Heart left ventricle (tissue), 16 donors: ENCODE results near the gene DOK3. TPM values are rescaled to one million over a fixed set of nuclear protein-coding genes. Genes with fewer than 3 reads are reported as not detected.

Experiments
- ATAC-seq, 4 donors: fragments of 200-7000 bp; cut with Tn5 transposase; one replicate each; pipeline ENCODE4 v1.9.1; 2020 to 2022; ENCODE audit warnings: moderate library complexity in 4 of 4, mild to moderate bottlenecking in 3 of 4, moderate number of reproducible peaks in 1 of 4
- DNase-seq, 5 donors: peaks; one replicate each; pipeline ENCODE4 v3.0.0-alpha.2; 2020
- H3K27ac ChIP-seq, 12 donors: fragments of 200-600 bp; sonication (generic) in 4 of 12; one replicate each; pipeline versions ENCODE4 v1.5.0 to v1.8.0; 2016 to 2022; ENCODE audit warnings: mild to moderate bottlenecking in 2 of 12
- H3K27me3 ChIP-seq, 9 donors: fragments of 200-600 bp; sonication (generic) in 2 of 9; one replicate each; pipeline versions ENCODE4 v1.5.1 to v1.8.0; 2016 to 2022; ENCODE audit warnings: mild to moderate bottlenecking in 3 of 9
- H3K36me3 ChIP-seq, 9 donors: fragments of 200-600 bp; sonication (generic) in 2 of 9; one replicate each; pipeline versions ENCODE4 v1.5.0 to v1.8.0; 2018 to 2022; ENCODE audit warnings: mild to moderate bottlenecking in 2 of 9
- H3K4me1 ChIP-seq, 12 donors: fragments of 200-600 bp; sonication (generic) in 4 of 12; one replicate each; pipeline versions ENCODE4 v1.5.0 to v1.8.0; 2016 to 2022; ENCODE audit warnings: mild to moderate bottlenecking in 3 of 12
- H3K4me3 ChIP-seq, 12 donors: fragments of 200-600 bp; sonication (generic) in 4 of 12; one replicate each; pipeline versions ENCODE4 v1.5.0 to v1.8.0; 2017 to 2022; ENCODE audit warnings: mild to moderate bottlenecking in 9 of 12, moderate library complexity in 4 of 12
- H3K9me3 ChIP-seq, 12 donors: fragments of 200-600 bp; sonication (generic) in 4 of 12; one replicate each; pipeline versions ENCODE4 v1.5.0 to v1.8.0; 2016 to 2022; ENCODE audit warnings: mild to moderate bottlenecking in 1 of 12
- POLR2A ChIP-seq, 2 donors: fragments of 450-650 bp; IDR thresholded peaks; one replicate each; pipeline ENCODE4 v1.6.1; 2017; ENCODE audit warnings: antibody characterized with exemption in 2 of 2, mild to moderate bottlenecking in 2 of 2, moderate library complexity in 2 of 2
- WGBS, 4 donors: extraction: QIAGEN DNeasy Blood & Tissue Kit in 2 of 4; methylation state at CpG; one replicate each; pipeline versions ENCODE4 v1.1.5 to v1.1.7; 2013 to 2018; 5-methylcytosine and 5-hydroxymethylcytosine counted together
- intact Hi-C, 10 donors: fragments of 100-400 bp; cut with DNase I; formaldehyde crosslinking; loops; one replicate each; pipeline versions ENCODE4 v1.11.1 to v1.14.2; 2022
- polyA plus RNA-seq, 2 donors: library from polyadenylated mRNA; stranded (reverse); fragments of 200-250 nt; gene quantifications; one replicate each; pipeline ENCODE4 v1.2.3, GENCODE V29; 2013
- total RNA-seq, 9 donors: library from RNA; depleted of rRNA in 2 of 9; stranded (reverse); fragments of >200 nt in 2 of 9; fragmentation: NEBNext Ultra II Directional in 3 of 9; extraction: Animal tissue kit (Norgen Biotek cat#: 25700) in 3 of 9; gene quantifications; one replicate each; pipeline versions ENCODE4 v1.1.0 to v1.2.4, GENCODE V29; 2016 to 2023
- TF ChIP-seq, protein P1 (sequence below), 12 donors: fragments of 200-600 bp; sonication (generic) in 4 of 12; IDR thresholded peaks; one replicate each; pipeline versions ENCODE4 v1.5.0 to v1.8.0; 2018 to 2022; ENCODE audit warnings: antibody characterized with exemption in 12 of 12, mild to moderate bottlenecking in 5 of 12
- donor health status: ischemic (EF 13 %, LVEDD 7.1; RV severe dilation, severe dysfunction).
- donor health status: healthy with polysubstance abuse.
- donor health status: DM: no; HTN: yes; CAD: no.
- donor health status: DM: no; HTN: no; CAD: no.
- donor health status: ischemic (EF 25% LVEDD 6.9; RV normal size, moderate dysfunction).
- donor health status: ischemic (EF 25% LVEDD 5.7; RV mildly dilated, moderate dysfunction).
- donor health status: healthy.
- donor health status: DM: yes; HTN: yes; CAD: no.
- donor health status: ischemic (EF 35%, LVEDD 5.7; RV mildly dilated, moderate dysfunction).
- donor health status: nonischemic (EF 11% LVEDD 7.7; RV severe dilation, severe dysfunction).
- donor health status: DM: yes; HTN: yes; CAD: no.
- donor health status: PGD.
- donor health status: ischemic (EF 29% LVEDD 5.4; RV normal size, mild dysfunction).
- donor health status: nonischemic (EF 23%, LVEDD 6.1; RV moderate dilation, normal function).

DOK3 gene
- total and polyA plus RNA-seq, 11 donors, result 0.77 to 23.8 (median 2.7) TPM

GRCh38 chr5:177454397-177455035 lies 55.1 kb downstream of the DOK3 start:
- peaks cover 0 to 57% (median 23%) of the 10 kb centered on the region in 12 donors for H3K4me1 ChIP-seq
- WGBS, 4 donors, result 0 to 1% (median 1%) methylated on average over 17 to 84 of the region's 84 CpGs; no CpG with 5 or more reads in 1 of the 4 donors
- H3K9me3 ChIP-seq, result no peaks in the 10 kb centered on the region
- TF ChIP-seq, protein P1, sequence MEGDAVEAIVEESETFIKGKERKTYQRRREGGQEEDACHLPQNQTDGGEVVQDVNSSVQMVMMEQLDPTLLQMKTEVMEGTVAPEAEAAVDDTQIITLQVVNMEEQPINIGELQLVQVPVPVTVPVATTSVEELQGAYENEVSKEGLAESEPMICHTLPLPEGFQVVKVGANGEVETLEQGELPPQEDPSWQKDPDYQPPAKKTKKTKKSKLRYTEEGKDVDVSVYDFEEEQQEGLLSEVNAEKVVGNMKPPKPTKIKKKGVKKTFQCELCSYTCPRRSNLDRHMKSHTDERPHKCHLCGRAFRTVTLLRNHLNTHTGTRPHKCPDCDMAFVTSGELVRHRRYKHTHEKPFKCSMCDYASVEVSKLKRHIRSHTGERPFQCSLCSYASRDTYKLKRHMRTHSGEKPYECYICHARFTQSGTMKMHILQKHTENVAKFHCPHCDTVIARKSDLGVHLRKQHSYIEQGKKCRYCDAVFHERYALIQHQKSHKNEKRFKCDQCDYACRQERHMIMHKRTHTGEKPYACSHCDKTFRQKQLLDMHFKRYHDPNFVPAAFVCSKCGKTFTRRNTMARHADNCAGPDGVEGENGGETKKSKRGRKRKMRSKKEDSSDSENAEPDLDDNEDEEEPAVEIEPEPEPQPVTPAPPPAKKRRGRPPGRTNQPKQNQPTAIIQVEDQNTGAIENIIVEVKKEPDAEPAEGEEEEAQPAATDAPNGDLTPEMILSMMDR (IDR thresholded peaks at IDR 0.05), result peak; percentile 85 to 96 (median 92)
- peak in 1 of 2 donors; percentile 31 for TF ChIP-seq POLR2A (IDR thresholded peaks at IDR 0.05)
- DNase-seq (peak; percentile 91 to 95 (median 92)), ATAC-seq (peak; percentile 37 to 74 (median 70))
- H3K36me3 ChIP-seq, result peaks cover 0 to 22% (median 4%) of the 10 kb centered on the region in 9 donors
- intact Hi-C loops, result loop anchor here (1.0 to 10.0 kb wide), 17 partner anchors 28 to 140 kb away; partner anchors contain the start of genes MXD3 (in 5 of the 10), PDLIM7 (in 5 of the 10), GRK6 (in 2 of the 10) and F12 (in 1 of the 10)
- peak overlapping the region; percentile 48 to 81 (median 64) for H3K4me3 ChIP-seq
- peak overlapping the region in 11 of 12 donors; percentile 60 to 83 (median 69) for H3K27ac ChIP-seq
- peaks cover 0 to 23% (median 3%) of the 10 kb centered on the region in 9 donors for H3K27me3 ChIP-seq

- intact Hi-C loops, result loop anchor here (1.0 to 10.0 kb wide), 16 partner anchors 27 to 139 kb away; partner anchors contain the start of genes MXD3 (in 5 of the 10), GRK6 (in 2 of the 10), PDLIM7 (in 2 of the 10) and F12 (in 1 of the 10)
- Histone ChIP-seq H3K36me3 (peaks cover 0 to 17% (median 4%) of the 10 kb centered on the region in 9 donors), H3K27ac (peak overlapping the region in 10 of 12 donors; percentile 50 to 83 (median 69)), H3K9me3 (no peaks in the 10 kb centered on the region), H3K4me3 (peak overlapping the region; percentile 48 to 81 (median 64)), H3K27me3 (peaks cover 0 to 26% (median 3%) of the 10 kb centered on the region in 9 donors), H3K4me1 (peaks cover 0 to 57% (median 23%) of the 10 kb centered on the region in 12 donors)
- peak; percentile 8 to 16 (median 11) for ATAC-seq
- WGBS, 4 donors, result 8 to 14% (median 9%) methylated on average over 20 to 31 of the region's 31 CpGs
- TF ChIP-seq POLR2A (IDR thresholded peaks at IDR 0.05), result no peak
- TF ChIP-seq, protein P1 (IDR thresholded peaks at IDR 0.05), result no peak
- peak in 2 of 5 donors; percentile 51 to 64 for DNase-seq
These were observed 55.7 kb downstream of the DOK3 start for GRCh38 chr5:177453852-177454396.

GRCh38 chr5:177452688-177453638 lies 56.7 kb downstream of the DOK3 start:
- peaks cover 0 to 26% (median 3%) of the 10 kb centered on the region in 9 donors for H3K27me3 ChIP-seq
- WGBS, 4 donors, result 74 to 81% (median 78%) methylated on average over 11 to 17 of the region's 17 CpGs
- DNase-seq (no peak), ATAC-seq (peak in 1 of 4 donors; percentile 16)
- no peak overlapping the region for H3K4me3 ChIP-seq
- TF ChIP-seq, protein P1 (IDR thresholded peaks at IDR 0.05), result no peak
- no peak for TF ChIP-seq POLR2A (IDR thresholded peaks at IDR 0.05)
- intact Hi-C loops, result loop anchor here in 5 of 10 donors (1.0 to 10.0 kb wide), 4 partner anchors 46 to 138 kb away; partner anchors contain the start of genes MXD3 (in 5 of the 5), F12 (in 1 of the 5) and PFN3 (in 1 of the 5)
- H3K9me3 ChIP-seq, result no peaks in the 10 kb centered on the region
- H3K27ac ChIP-seq, result peak overlapping the region in 1 of 12 donors; percentile 83
- H3K4me1 ChIP-seq, result peaks cover 0 to 62% (median 26%) of the 10 kb centered on the region in 12 donors
- peaks cover 0 to 8% (median 0%) of the 10 kb centered on the region in 9 donors for H3K36me3 ChIP-seq

Other genes with a start within 250 kb of the DOK3 start
- 10 to 100 TPM; 11.6 to 27.5 (median 18.9) TPM for gene RAB24, start 206.1 kb downstream of the DOK3 start, total RNA-seq
- 10 to 100 TPM; 23.8 to 28.3 TPM for gene RAB24, start 206.1 kb downstream of the DOK3 start, polyA plus RNA-seq
- 10 to 100 TPM; 30.3 to 80.6 (median 42.4) TPM for gene PRELID1, start 206.0 kb downstream of the DOK3 start, total RNA-seq
- gene PRELID1, start 206.0 kb downstream of the DOK3 start, polyA plus RNA-seq, result 100 to 1,000 TPM in 1 of 2 donors, 10 to 100 TPM in 1; 33.8 to 160 TPM
- gene MXD3, start 197.9 kb downstream of the DOK3 start, total RNA-seq, result 1 to 10 TPM in 8 of 9 donors, under 1 TPM in 1; 0.52 to 9.1 (median 3.1) TPM
- 1 to 10 TPM; 1.3 to 2.5 TPM for gene MXD3, start 197.9 kb downstream of the DOK3 start, polyA plus RNA-seq
- gene LMAN2, start 158.2 kb downstream of the DOK3 start, total RNA-seq, result 100 to 1,000 TPM in 3 of 9 donors, 10 to 100 TPM in 6; 50.2 to 155 (median 63.6) TPM
- 100 to 1,000 TPM in 1 of 2 donors, 10 to 100 TPM in 1; 43.3 to 313 TPM for gene LMAN2, start 158.2 kb downstream of the DOK3 start, polyA plus RNA-seq
- gene RGS14, start 151.9 kb downstream of the DOK3 start, total RNA-seq, result 10 to 100 TPM in 1 of 9 donors, 1 to 10 TPM in 8; 1.3 to 10.7 (median 2.9) TPM
- 1 to 10 TPM; 3.7 to 4.9 TPM for gene RGS14, start 151.9 kb downstream of the DOK3 start, polyA plus RNA-seq
- gene SLC34A1, start 125.4 kb downstream of the DOK3 start, total RNA-seq, result not detected
- gene SLC34A1, start 125.4 kb downstream of the DOK3 start, polyA plus RNA-seq, result not detected
- not detected for gene PFN3, start 109.2 kb downstream of the DOK3 start, total RNA-seq
- not detected for gene PFN3, start 109.2 kb downstream of the DOK3 start, polyA plus RNA-seq
- under 1 TPM in 1 of 9 donors, not detected in 8; 0.56 TPM for gene F12, start 100.3 kb downstream of the DOK3 start, total RNA-seq
- under 1 TPM in 1 of 2 donors, not detected in 1; 0.29 TPM for gene F12, start 100.3 kb downstream of the DOK3 start, polyA plus RNA-seq
- gene GRK6, start 83.2 kb downstream of the DOK3 start, total RNA-seq, result 10 to 100 TPM; 12.8 to 33.2 (median 17.3) TPM
- 10 to 100 TPM in 1 of 2 donors, 1 to 10 TPM in 1; 6.8 to 29.5 TPM for gene GRK6, start 83.2 kb downstream of the DOK3 start, polyA plus RNA-seq
- gene PRR7, start 63.0 kb downstream of the DOK3 start, total RNA-seq, result 1 to 10 TPM in 8 of 9 donors, under 1 TPM in 1; 0.82 to 5.0 (median 1.8) TPM
- 1 to 10 TPM; 1.4 to 1.5 TPM for gene PRR7, start 63.0 kb downstream of the DOK3 start, polyA plus RNA-seq
- gene DBN1, start 36.2 kb downstream of the DOK3 start, total RNA-seq, result 10 to 100 TPM; 12.3 to 60.7 (median 23.3) TPM
- gene DBN1, start 36.2 kb downstream of the DOK3 start, polyA plus RNA-seq, result 10 to 100 TPM; 13.2 to 28.1 TPM
- gene PDLIM7, start 12.2 kb downstream of the DOK3 start, total RNA-seq, result 100 to 1,000 TPM in 1 of 9 donors, 10 to 100 TPM in 8; 36.3 to 124 (median 49.4) TPM
- 10 to 100 TPM; 89.9 to 95.1 TPM for gene PDLIM7, start 12.2 kb downstream of the DOK3 start, polyA plus RNA-seq
- gene DDX41, start 7.1 kb upstream of the DOK3 start, total RNA-seq, result 10 to 100 TPM; 24.4 to 53.8 (median 37.7) TPM
- 10 to 100 TPM; 33.0 to 65.4 TPM for gene DDX41, start 7.1 kb upstream of the DOK3 start, polyA plus RNA-seq
- 10 to 100 TPM; 13.1 to 34.4 (median 20.2) TPM for gene FAM193B, start 44.7 kb upstream of the DOK3 start, total RNA-seq
- gene FAM193B, start 44.7 kb upstream of the DOK3 start, polyA plus RNA-seq, result 10 to 100 TPM; 17.4 to 58.9 TPM
- gene TMED9, start 82.4 kb upstream of the DOK3 start, total RNA-seq, result 100 to 1,000 TPM in 2 of 9 donors, 10 to 100 TPM in 7; 46.2 to 138 (median 77.0) TPM
- 100 to 1,000 TPM in 1 of 2 donors, 10 to 100 TPM in 1; 62.8 to 321 TPM for gene TMED9, start 82.4 kb upstream of the DOK3 start, polyA plus RNA-seq
- 10 to 100 TPM; 10.5 to 23.5 (median 17.7) TPM for gene B4GALT7, start 90.3 kb upstream of the DOK3 start, total RNA-seq
- gene B4GALT7, start 90.3 kb upstream of the DOK3 start, polyA plus RNA-seq, result 10 to 100 TPM; 18.4 to 24.7 TPM